HG02588 (cell line): ENCODE measurements around the gene PADI2.
A peak's percentile ranks its signal among the peaks of the same experiment; 100 is the strongest.

Source experiments
- ATAC-seq: cut with Tn5 transposase; IDR thresholded peaks from one replicate; pipeline ENCODE4 v1.9.1; 2021; ENCODE audit warnings: mild to moderate bottlenecking, moderate library complexity; ENCODE audit not compliant: unreplicated experiment

The PADI2 gene

DNA sequence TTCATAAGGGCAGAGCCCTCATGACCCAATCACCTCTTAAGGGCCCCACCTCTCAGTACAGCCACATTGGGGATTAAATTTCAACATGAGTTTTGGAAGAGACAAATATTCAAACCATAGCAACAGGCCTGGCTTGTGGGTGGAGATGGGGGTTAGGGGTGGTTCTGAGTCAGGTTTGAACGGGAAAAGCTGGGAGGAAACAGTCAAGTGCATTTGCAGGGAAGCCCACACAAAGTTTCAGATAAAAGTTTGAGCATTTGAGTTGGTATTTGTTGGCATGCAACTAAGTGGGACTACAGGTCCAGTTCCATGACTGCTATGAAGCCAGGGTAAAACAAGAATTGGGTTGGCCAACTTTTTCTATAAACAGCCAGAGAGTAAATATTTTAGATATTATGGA is 21.0 kb upstream of the PADI2 start:
- ATAC-seq, result no peak

DNA sequence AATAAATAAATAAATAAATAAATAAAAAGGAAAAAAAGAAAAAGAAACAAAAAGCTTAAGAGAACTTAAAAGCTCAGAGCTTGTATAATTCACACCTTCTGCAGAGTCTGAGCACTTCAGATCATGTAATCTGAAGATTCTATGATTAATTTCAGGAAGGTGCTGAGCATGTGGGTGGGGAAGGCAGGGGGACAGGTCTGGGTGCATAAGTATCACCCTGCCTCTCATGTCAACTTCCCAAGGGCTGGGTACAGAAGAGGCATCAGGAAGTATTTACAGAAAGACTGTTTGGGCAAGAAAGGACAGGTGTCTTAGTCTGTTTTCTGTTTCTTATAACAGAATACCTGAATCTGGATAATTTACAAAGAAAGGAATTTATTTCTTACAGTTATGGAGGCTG is 20.4 kb upstream of the PADI2 start:
- no peak for ATAC-seq

DNA sequence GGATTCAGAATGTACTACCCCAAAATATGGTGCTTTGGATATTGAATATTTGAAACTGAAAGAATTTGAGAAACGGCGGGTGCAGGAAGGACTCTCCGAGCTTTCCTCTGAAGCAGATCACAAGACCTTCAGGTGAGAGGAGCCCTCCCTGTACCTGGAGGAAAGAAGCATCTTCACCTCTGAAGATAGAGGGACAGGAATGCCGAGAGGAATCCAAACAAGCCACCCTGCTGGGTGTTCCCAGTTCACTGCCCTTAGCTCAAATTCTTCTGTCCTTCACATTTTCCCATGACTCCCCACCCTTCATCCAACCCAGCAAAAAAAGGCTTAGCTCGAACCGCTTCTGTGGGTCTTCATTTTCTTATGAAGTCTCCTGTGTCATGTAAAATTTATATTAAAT is 18.2 kb upstream of the PADI2 start:
- ATAC-seq, result no peak

DNA sequence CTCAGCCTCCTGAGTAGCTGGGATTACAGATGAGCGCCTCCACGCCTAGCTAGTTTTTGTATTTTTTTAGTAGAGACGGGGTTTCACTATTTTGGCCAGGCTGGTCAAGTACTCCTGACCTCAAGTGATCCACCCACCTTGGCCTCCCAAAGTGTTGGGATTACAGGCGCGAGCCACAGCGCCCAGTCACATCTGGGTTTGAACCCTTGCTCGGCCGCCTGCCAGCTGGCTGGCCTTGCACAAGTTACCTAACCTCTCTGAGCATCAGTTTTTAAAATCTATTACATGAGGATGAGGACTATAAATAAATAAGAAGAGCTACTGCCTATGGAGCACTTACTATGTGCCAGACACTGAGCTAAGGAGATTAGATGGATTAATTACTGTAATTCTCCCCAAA is 17.7 kb upstream of the PADI2 start:
- no peak for ATAC-seq

DNA sequence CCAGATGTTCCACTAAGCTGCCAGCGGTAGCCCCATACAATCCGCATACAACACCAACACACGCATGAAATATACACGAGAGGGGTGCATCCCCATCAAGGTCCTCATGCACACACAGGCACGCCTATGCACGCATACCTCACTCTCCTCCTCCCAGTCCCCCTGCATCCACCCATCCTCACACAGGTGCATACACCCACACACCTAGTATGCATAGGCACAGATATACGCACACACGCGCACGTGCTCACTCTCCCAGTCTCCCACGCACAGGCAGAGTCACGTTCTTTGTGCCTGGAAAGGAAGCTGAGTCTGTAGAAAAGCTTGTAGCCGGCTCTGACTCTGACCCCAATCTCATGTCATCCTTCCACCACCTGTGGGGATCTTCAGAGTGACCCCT is 16.9 kb upstream of the PADI2 start:
- ATAC-seq, result no peak

DNA sequence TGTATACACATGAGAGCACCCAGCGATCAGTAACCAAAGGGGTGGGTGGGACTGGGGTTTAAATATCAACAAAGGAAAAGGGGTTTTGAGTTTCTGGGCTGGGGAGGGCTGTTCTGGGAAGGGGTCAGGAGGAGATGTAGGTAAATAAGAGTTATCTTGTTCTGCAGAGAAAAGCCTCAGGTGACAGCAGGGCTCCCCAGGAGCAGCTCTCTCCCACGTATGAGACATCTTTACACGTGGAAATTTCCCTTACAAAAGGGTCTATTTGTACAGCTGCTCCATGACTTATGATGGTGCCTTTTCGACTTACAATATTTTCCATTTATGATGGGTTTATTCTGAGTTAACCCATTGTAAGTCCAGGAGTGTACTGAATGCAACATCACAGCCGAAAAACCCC is 16.3 kb upstream of the PADI2 start:
- ATAC-seq, result no peak

DNA sequence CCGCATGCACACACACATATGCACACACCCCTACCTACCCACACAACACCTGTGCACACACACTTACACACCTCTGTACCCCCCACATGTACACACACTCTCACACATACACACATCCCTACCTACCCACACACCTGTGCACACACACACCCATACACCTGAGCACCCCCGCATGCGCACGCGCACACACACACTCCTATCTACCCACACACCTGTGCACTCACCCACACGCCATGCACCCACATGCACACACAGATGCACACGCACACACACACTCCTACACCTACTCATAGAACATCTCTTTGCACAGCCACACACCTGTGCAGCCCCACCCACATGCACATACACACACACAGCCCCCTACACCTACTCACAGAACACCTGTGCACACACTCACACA is 15.5 kb upstream of the PADI2 start:
- ATAC-seq, result no peak

DNA sequence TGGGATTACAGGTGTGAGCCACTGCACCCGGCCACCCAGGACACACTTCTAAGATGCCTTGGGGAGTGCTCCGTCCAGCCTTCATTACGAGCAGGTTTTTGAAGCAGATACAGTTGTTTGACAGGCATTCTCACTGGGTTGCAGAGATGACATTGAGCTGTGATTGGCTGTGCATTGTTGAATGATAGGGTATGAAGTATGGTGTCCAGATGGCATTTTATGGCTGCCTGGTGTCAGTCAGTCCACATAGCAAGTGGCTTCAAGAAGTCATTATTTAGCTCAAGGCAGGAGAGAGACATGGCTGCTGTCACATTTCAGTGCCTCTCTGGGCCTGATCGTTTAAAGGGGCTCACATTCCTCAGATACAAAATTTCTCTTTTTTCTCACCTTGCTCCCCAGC is 14.8 kb upstream of the PADI2 start:
- no peak for ATAC-seq

DNA sequence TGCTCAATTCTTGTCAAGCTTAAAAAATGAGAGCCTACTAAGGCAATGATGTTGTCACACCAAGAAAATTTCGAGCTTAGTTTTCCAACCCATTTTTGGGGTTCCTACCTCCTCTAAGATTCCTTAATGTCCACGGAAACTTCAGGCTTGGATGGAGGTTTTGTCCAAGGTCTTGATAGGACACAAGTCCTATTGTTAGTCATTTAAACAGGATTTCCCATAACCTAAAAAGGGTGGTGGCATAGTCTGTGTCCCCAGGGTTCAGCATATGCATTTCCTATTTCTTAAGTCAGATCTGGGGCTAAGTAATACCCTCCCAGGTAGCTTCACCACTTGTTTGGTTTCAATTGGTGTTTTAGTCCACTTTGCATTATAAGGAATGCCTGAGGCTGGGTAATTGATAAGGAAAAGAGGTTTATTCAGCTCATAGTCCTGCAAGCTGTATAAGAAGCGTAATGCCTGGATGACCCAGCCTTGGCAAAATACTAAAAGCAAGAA is 10.9 kb upstream of the PADI2 start:
- no peak for ATAC-seq

DNA sequence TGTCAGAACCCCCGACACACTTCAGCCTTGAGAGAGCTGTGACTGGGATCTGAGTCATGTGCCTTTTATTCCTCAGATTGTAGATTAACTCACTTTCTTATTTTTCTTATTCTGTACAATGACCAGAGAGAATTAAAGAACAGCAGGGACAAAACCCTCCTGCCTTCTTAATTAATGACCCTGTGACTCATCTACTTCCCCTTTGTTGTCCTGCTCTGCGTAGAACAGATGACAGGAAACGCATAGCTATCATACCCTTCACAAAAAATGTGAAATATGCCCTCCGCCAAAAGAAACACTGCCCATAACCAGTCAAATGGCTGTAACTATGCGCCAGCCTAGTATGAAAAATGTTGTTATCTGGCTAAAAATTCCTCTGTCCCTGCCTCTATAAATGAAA is 9.1 kb upstream of the PADI2 start:
- ATAC-seq, result no peak

DNA sequence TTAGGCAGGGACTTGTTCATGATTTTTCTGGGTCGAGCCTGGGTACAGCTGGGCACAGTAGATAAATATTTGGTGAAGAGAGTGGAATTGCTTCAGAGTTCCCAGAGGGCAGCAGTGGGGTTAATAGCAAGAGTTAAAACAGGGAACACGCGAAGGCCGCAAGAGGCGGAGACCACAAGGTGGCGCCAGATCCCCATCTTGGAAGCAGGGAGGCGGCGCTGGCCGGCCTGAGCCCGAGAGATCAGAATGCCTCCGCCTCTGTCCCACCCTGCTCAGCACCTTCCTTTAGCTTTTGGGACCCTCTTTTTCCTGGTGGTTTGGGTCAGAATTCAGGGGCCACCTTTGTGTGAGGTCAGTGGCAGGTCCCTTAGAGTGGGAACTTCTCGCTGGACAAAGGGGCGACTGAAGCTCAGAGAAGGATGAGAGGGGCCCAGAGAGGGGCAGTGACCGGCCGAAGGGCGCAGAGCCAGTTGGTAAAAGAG is 6.5 kb upstream of the PADI2 start:
- ATAC-seq, result no peak

DNA sequence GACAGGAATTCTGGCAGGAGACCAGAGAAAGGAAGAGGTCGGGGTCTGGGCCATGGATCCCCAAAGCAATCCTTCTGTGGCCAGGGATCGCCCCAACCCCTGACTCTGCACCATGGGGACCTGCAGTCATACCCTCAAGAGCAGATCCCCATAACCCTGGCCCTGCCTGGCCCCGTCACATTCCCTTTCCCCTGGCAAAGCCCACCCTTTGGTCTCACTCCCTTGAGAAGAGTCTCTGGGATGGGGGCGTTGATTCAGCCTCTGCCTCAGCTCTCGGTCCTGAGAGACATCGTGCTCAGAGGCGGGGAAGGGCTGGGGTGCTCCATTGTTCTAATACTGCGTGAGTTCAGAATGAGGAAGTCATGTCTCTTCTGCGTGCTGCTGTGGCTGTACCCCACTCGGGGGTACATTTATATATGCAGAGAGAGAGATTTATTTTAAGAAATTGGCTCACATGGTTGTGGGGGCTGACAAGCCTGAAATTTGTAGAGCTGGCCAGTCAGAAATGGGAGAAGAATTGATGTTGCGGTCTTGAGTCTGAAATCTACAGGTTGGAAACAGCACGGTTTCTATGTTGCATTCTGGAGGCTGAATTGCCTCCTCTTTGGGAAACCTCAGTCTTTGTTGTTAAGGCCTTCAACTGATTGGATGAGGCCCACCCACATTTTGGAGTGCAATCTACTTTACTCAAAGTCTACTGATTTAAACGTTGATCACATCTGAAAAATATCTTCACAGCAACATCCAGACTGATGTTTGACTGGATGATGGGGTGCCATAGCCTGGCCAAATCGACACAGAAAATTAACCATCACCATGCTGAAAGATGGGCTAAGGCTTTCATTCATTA is 4.2 kb upstream of the PADI2 start:
- ATAC-seq, result no peak

DNA sequence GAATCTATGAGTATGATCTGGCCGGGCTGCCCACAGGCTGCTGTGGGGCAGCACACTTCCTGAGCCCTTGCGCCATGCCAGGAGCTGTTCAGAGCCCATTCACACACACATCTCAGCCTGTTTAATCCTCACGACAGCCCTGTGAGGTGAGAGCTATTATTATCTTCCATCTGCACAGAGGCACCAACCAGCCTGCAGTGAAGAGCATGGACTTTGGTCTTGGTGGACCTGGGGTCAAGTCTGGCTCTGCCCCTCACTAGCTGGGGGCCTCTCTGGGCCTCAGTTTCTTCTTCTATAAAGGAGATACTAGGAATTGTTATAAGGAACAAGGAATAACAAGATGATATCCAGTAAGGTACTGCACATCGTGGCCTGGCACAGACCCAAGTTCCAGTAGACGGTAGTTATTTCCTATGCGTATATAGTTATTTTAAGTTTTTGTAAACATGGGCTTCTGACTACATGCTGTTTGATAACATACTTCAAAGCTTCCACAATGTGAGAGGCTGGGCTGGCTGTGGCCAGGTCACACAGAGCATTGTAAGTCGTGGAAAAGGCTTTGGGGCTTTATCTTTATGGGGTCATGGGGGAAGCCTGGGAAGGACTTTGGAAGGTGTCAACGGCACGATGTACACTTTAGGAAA is 3.4 kb upstream of the PADI2 start:
- no peak for ATAC-seq

DNA sequence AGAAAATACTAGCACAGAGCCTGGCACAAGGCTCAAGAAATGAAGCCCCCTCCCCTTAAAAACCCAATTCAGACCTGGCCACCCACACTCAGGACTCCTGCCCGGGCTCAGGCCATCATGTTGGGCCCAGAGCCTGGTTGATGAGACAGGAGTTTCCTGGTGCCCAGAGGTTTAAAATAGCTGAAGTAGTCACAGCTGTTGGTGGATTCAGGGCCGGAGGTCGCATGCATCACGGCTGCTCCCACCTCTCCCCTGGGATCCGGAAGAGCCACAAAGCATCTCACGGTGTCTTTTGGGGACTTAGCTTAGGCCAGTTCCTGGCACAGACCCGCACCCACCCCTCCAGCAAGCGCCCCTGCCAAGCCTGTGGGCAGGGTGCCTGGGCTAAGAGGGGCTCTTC is 2.6 kb upstream of the PADI2 start:
- ATAC-seq, result no peak

DNA sequence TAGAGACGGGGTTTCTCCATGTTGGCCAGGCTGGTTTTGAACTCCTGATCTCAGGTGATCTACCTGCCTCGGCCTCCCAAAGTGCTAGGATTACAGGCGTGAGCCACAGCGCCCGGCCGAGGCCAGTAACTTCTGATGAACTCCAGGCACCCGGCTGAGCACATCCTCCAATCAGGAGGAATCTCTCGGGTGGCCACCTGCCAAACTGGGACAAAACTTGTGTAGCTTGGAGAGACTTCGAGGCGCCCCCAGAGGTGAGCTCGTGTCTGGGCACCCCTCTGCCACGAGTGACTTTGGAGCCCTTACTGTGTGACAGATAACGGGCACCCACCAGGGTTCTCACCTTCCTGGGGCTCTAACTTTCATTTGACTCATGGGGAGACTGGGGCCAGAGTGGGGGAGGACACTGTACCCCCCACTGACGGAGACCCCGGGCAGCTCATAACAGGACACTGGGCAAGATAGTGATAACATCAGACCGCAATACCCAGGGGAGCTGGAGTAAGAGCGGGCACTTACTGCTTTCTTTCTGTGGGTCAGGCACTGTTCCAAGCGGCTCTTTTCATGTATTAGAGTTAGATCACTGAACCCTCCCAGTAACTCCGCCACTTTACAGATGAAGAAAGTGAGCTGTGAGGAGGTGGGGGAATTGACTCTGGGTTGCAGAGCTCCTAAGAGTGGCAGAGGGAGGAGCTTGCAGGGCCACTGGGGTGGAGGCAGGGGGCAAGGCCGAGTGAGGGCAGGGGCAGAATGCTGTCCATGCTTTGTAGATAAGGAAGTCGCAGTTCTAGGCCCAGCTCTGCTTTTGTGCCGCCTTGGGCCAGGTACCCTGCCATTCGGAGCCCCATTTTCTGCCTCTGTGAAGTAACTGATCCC is 1.9 kb upstream of the PADI2 start:
- no peak for ATAC-seq

DNA sequence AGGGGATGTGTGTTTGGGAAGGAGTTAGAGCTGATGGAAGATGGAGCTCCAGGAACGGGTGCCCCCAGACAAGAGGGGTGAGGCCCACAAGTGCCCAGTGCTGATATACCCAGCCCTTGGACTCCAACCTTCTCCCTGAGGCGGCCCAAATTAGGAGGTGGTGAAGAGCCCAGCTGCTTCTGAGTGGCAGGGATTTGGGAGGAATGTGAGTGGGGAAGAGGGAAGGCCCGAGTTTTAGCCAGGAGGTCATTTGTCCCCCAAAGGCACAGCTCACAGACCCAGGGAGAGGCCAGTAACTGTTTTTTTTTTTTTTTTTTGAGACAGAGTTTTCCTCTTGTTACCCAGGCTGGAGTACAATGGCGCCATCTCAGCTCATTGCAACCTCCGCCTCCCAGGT is 1.2 kb upstream of the PADI2 start:
- ATAC-seq, result no peak

DNA sequence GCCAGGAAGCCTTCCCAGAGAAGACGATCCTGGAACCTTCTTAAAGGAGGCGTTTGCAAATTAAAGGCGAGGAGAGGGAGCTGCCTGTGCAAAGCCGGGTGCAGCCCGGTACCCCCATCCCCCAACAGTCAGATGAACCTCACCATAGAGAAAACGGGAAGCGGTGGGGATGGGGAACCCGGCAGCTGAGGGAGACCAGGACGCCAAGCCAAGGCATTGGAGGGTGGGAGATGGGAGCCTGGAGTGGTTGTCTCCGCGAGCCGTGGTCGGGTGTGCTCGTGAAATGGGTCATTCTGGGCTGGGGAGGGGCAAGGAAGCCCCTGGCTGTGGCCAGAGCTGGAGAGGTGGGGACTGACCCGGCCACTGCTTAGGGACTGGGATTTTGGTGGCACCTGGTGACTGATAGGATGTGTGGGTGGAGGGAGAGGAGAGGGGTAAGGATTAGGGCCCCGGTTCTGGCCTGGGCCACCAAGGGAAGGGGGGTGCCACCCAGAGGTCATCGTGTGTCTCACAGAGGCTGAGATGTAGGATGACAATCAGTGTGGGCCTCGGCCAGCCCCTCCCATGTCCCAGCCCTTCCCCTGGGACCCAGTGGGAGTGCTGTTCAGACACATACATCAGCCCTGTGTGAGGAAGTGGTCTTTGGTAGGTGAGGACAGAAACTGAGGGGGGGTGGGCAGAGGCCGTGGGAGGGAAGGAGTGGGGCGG is 676 bp upstream of the PADI2 start:
- ATAC-seq, result peak; percentile 16

DNA sequence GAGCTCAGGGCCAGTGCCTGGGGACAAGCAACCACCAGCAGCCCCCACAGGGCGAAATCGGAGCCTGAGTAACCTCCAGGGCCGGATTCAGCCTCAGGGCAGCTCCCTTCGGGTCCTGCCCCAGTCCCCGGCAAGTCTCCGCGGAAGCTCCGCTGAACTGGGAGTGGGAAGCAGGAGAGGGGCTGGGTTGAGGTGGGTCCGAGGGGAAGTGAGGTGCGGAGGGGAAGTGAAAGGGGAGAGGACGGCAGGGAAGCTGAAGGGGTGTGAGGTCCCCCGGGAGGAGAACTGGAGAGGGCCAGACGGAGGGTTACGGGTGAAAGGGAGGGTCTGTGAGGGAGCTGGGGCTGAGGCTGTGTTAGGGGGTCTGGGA is 560 bp downstream of the PADI2 start:
- no peak for ATAC-seq

DNA sequence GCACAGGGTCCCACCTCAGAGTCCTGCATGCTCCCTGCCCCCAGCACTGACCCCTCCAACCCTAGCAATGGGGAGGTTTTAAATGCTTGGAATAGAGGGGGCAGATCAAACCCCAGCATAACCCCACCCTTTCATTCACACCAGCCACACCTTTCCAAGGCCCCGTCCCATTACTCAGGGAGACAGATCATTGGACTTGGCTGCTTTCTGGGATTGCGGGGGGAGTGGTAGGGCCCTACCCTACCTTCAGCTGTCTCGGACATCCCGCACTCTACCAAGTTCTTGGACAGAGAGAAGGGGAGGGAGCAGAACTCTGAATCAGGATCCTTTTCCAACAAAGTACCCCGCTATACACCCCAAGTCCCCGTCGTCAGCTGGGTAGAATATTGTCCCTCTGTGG is 983 bp downstream of the PADI2 start:
- ATAC-seq, result no peak

DNA sequence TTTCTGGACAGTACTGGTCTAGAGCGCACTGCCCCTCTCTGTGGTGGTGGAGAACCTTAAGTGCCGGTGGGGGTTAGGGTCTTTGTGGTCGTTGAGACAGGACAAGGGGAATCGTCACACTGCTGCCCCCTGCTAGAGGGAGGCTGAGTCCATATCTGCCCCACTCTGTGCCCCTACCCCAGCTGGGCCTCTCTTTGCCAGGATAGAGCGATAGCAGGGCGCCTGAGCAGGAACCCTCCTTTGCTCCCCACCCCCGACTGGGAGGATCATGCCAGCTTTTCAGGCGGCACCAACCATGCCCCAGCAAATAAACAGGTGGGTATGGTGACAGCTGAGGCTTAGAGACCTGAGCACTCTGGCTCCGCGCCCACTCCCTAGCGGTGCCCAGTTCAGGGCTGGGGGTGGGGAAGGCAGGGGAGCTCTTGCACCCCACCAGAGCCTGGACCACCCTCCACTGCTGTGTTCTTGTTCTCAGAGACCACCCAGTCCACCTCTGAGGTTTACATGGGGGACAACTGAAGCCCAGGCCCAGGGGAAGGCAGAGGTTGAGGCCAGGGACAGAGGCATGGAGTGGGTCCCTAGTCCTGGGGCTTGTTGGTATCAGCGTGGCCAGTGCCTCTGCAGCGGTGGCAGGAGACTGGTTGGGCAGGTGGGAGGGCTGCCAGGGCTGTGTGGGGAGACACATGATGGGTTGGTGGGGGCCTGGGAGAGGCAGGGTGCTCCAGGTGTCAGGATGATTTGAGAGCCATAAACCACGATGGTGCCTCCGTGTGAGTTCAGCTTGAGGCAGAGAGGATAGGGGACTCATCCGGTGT is 1.6 kb downstream of the PADI2 start:
- no peak for ATAC-seq
